GM12878 (cell line): ENCODE measurements around the gene FLII. TPM values are rescaled to one million over a fixed set of nuclear protein-coding genes. Genes with fewer than 3 reads are reported as not detected.

Experiments used
- ATAC-seq: fragments of 200-7000 bp; cut with Tn5 transposase; 3 replicates; pipeline ENCODE4 v1.9.1; 2020; ENCODE audit warnings: mild to moderate bottlenecking, moderate library complexity
- BruUV-seq: library from RNA; stranded (reverse); fragments of 400-500 nt; replicated peaks from 2 replicates; lab custom pipeline; 2021; lab: Mats Ljungman, UMichigan
- CTCF ChIA-PET: fragments of 300-600 bp; sonication (Branson Sonifier 250); formaldehyde crosslinking; extraction: SDS; loops from one replicate; lab custom pipeline; 2021; ENCODE audit warnings: inconsistent platforms; lab: Yijun Ruan, JAX
- POLR2A ChIA-PET: fragments of 350-600 bp; formaldehyde crosslinking; extraction: SDS; loops from one replicate; lab custom pipeline; 2021; ENCODE audit warnings: inconsistent platforms; lab: Charles Lee
- RAD21 ChIA-PET: fragments of 300-600 bp; sonication (Branson Sonifier 250); formaldehyde crosslinking; loops from one replicate; lab custom pipeline; 2023; ENCODE audit warnings: antibody characterized with exemption; ENCODE audit not compliant: unreplicated experiment; lab: Charles Lee
- SMC1A ChIA-PET: fragments of 300-600 bp; sonication (Branson Sonifier 250); formaldehyde crosslinking; loops from one replicate; lab custom pipeline; 2023; ENCODE audit not compliant: unreplicated experiment, uncharacterized antibody; lab: Charles Lee
- DNase-seq: peaks from one replicate; pipeline ENCODE4 v3.0.0-alpha.2; 2011; ENCODE audit warnings: low read depth, low spot score
- FAIRE-seq: peaks from 3 replicates; lab custom pipeline; 2011; peaks lifted over from hg19 to GRCh38; lab: Jason Lieb, UNC
- H2AFZ ChIP-seq: 2 replicates; pipeline ENCODE4 v1.6.0; 2011; ENCODE audit warnings: low read depth, low read length, control low read depth; ENCODE audit not compliant: control insufficient read depth
- H3K27ac ChIP-seq: 2 replicates; pipeline ENCODE4 v1.5.1; 2011; ENCODE audit warnings: control low read depth; ENCODE audit not compliant: control insufficient read depth, insufficient read depth
- H3K27me3 ChIP-seq, 2 experiments: replicated peaks in 1 of 2; 2 replicates each; pipeline versions ENCODE4 v1.6.0 to v1.6.1; 2011; ENCODE audit warnings: low read length in 1 of 2; ENCODE audit not compliant: control insufficient read depth in 2 of 2, insufficient read depth in 2 of 2
- H3K36me3 ChIP-seq, 2 experiments: 2 replicates each; pipeline ENCODE4 v1.5.1; 2011; ENCODE audit warnings: low read length in 1 of 2; ENCODE audit not compliant: control insufficient read depth in 2 of 2, insufficient read depth in 2 of 2
- H3K4me1 ChIP-seq: 2 replicates; pipeline ENCODE4 v1.6.1; 2011; ENCODE audit warnings: mild to moderate bottlenecking, low read length, moderate library complexity, mixed read lengths; ENCODE audit not compliant: control insufficient read depth, insufficient read depth
- H3K4me2 ChIP-seq: 2 replicates; pipeline ENCODE4 v1.6.0; 2011; ENCODE audit warnings: control low read depth; ENCODE audit not compliant: control insufficient read depth, insufficient read depth
- H3K4me3 ChIP-seq: fragments of 200-600 bp; sonication (generic); 2 replicates; pipeline ENCODE4 v1.5.1; 2016
- H3K79me2 ChIP-seq: 2 replicates; pipeline ENCODE4 v1.6.0; 2011; ENCODE audit warnings: low read length; ENCODE audit not compliant: control insufficient read depth, insufficient read depth
- H3K9ac ChIP-seq: 2 replicates; pipeline ENCODE4 v1.8.0; 2011; ENCODE audit warnings: low read length, control low read depth, mixed read lengths; ENCODE audit not compliant: control insufficient read depth, insufficient read depth
- H3K9me3 ChIP-seq: replicated peaks from 3 replicates; pipeline ENCODE4 v1.5.1; 2011; ENCODE audit warnings: mild to moderate bottlenecking, low read length; ENCODE audit not compliant: control insufficient read depth, insufficient read depth
- H4K20me1 ChIP-seq: 2 replicates; pipeline ENCODE4 v1.6.0; 2011; ENCODE audit not compliant: control insufficient read depth, insufficient read depth
- ASH2L ChIP-seq: fragments of 300-600, 200-600 bp; sonication (generic); IDR thresholded peaks from 2 replicates; pipeline ENCODE4 v1.6.1; 2017; ENCODE audit warnings: low read depth, mild to moderate bottlenecking, borderline replicate concordance
- BACH1 ChIP-seq: fragments of 450-650 bp; IDR thresholded peaks from 2 replicates; pipeline ENCODE4 v1.6.1; 2017; ENCODE audit warnings: mild to moderate bottlenecking, borderline replicate concordance
- CREB1 ChIP-seq: IDR thresholded peaks from 2 replicates; pipeline ENCODE4 v1.6.1; 2012; ENCODE audit warnings: low read depth, mild to moderate bottlenecking, inconsistent platforms
- HSF1 ChIP-seq: fragments of 150-350 bp; IDR thresholded peaks from 2 replicates; pipeline ENCODE4 v1.6.1; 2014; ENCODE audit warnings: mild to moderate bottlenecking, low read depth, low read length
- IRF4 ChIP-seq: IDR thresholded peaks from 2 replicates; pipeline ENCODE4 v1.6.1; 2011; ENCODE audit warnings: low read depth, low read length
- MTA3 ChIP-seq: IDR thresholded peaks from 2 replicates; pipeline ENCODE4 v1.6.1; 2012; ENCODE audit warnings: low read length, inconsistent platforms, borderline replicate concordance
- POLR2AphosphoS2 ChIP-seq: IDR thresholded peaks from 2 replicates; pipeline ENCODE4 v1.6.1; 2011; ENCODE audit warnings: low read depth, mild to moderate bottlenecking, low read length, improper control_type of control experiment, moderate library complexity
- SRF ChIP-seq, 2 experiments: IDR thresholded peaks; 2 replicates each; pipeline ENCODE4 v1.6.1; 2011; ENCODE audit warnings: low read depth in 2 of 2, low read length in 2 of 2, mild to moderate bottlenecking in 1 of 2, moderate library complexity in 1 of 2
- TAF1 ChIP-seq: IDR thresholded peaks from 2 replicates; pipeline ENCODE4 v1.6.1; 2011; ENCODE audit warnings: mild to moderate bottlenecking, low read depth, low read length, borderline replicate concordance
- YY1 ChIP-seq: IDR thresholded peaks from 2 replicates; pipeline ENCODE4 v1.6.1; 2011; ENCODE audit warnings: low read depth, mild to moderate bottlenecking, low read length
- ZNF274 ChIP-seq: IDR thresholded peaks from one replicate; pipeline ENCODE4 v1.8.0; 2011; ENCODE audit not compliant: insufficient read length, insufficient read depth
- WGBS: methylation state at CpG from one replicate; pipeline ENCODE4 v1.1.6; 2016; ENCODE audit warnings: low lambda C conversion rate; ENCODE audit not compliant: insufficient replicate concordance, insufficient coverage; ENCODE audit errors: missing lambda C conversion rate; 5-methylcytosine and 5-hydroxymethylcytosine counted together
- in situ Hi-C: fragments of 300-500 bp; cut with MboI; formaldehyde crosslinking; loops from 9 replicates; pipeline ENCODE4 v1.14.3; 2018; ENCODE audit warnings: mixed read lengths
- intact Hi-C: fragments of 100-400 bp; cut with micrococcal nuclease; formaldehyde crosslinking; loops from one replicate; pipeline ENCODE4 v1.14.2; 2022; ENCODE audit not compliant: unreplicated experiment
- polyA plus RNA-seq, 11 experiments: library from polyadenylated mRNA; depleted of rRNA in 4 of 11; unstranded in 6 of 11; stranded (reverse) in 5 of 11; fragments of >200 nt; fragmentation: Nextera tagmentation in 4 of 11; fragmentation: Illumina TruSeq in 1 of 11; extraction: Ambion mirVana in 4 of 11; extraction: Trizol in 1 of 11; gene quantifications; 1 replicate in 1 of 11; 2 replicates in 10 of 11; pipeline versions ENCODE4 v1.2.1 to v1.2.3, GENCODE V29; 2011 to 2016; ENCODE audit warnings: inconsistent platforms in 2 of 11, missing spikeins in 2 of 11, low read depth in 1 of 11
- total RNA-seq, 4 experiments: library from RNA; depleted of rRNA in 3 of 4; stranded (reverse); fragments of >200 nt in 3 of 4; fragmentation: Illumina TruSeq in 1 of 4; extraction: Trizol in 1 of 4; gene quantifications; 2 replicates each; pipeline versions ENCODE4 v1.2.1 to v1.2.3, GENCODE V29; 2013 to 2021

The FLII gene
- total and polyA plus RNA-seq, 10 of the 15 experiments (the other 5 are each of a cell fraction or from before 2014, with no cell fraction given), result 22.2 to 200 (median 121) TPM

- ChIA-PET SMC1A (no interaction called here), RAD21 (no interaction called here), POLR2A (no interaction called here), CTCF (interaction anchor here (0.8 to 2.8 kb wide), 2 partner anchors 11 to 16 kb away, joined by 3 to 18 read pairs; no protein-coding TSS in a partner anchor)
- WGBS, result 68% methylated on average over 4 of the region's 4 CpGs
- no peaks in the 10 kb centered on the region for H3K9me3 ChIP-seq
- TF ChIP-seq MTA3 (no peak), IRF4 (no peak), ZNF274 (no peak), SRF (IDR thresholded peaks at IDR 0.05; ENCODE audit: low read depth in 2 of 2, low read length in 2 of 2) (no peak), HSF1 (no peak), TAF1 (no peak), ASH2L (no peak), CREB1 (no peak), YY1 (no peak), BACH1 (no peak), POLR2AphosphoS2 (no peak)
- peaks cover 35 to 42% of the 10 kb centered on the region in 2 experiments for H3K36me3 ChIP-seq
- in situ Hi-C loops (no loop called here), intact Hi-C loops (no loop called here)
- no peaks in the 10 kb centered on the region for H3K27me3 ChIP-seq
- H4K20me1 ChIP-seq, result peaks cover 13% of the 10 kb centered on the region
- H3K79me2 ChIP-seq, result peaks cover 24% of the 10 kb centered on the region
- no peak for ATAC-seq
- BruUV-seq, result no TSS peak
- no peak for DNase-seq
- H2AFZ ChIP-seq, result no peak overlapping the region
- no peak overlapping the region for H3K4me2 ChIP-seq
- FAIRE-seq, result no peak
- no peak overlapping the region for H3K27ac ChIP-seq
- no peaks in the 10 kb centered on the region for H3K4me1 ChIP-seq
- no peak overlapping the region for H3K4me3 ChIP-seq
- no peak overlapping the region for H3K9ac ChIP-seq
Measured at GRCh38 chr17:18201108-18201507, 57.4 kb downstream of the FLII start.
